Keratinocyte (primary cell): ENCODE measurements around the gene ULK2. TPM values are rescaled to one million over a fixed set of nuclear protein-coding genes. Genes with fewer than 3 reads are reported as not detected.

Source experiments
- DNase-seq: peaks from one replicate; pipeline ENCODE4 v3.0.0-alpha.2; 2011; ENCODE audit warnings: low read depth, missing footprints, low spot score
- FAIRE-seq: peaks from 2 replicates; lab custom pipeline; 2011; peaks lifted over from hg19 to GRCh38; lab: Jason Lieb, UNC
- H2AFZ ChIP-seq: 2 replicates; pipeline ENCODE4 v1.6.0; 2012; ENCODE audit warnings: low read length, control low read depth, inconsistent platforms; ENCODE audit not compliant: control insufficient read depth
- H3K27ac ChIP-seq: 2 replicates; pipeline ENCODE4 v1.5.1; 2011; ENCODE audit warnings: low read length; ENCODE audit not compliant: control insufficient read depth, insufficient read depth
- H3K27me3 ChIP-seq: 3 replicates; pipeline ENCODE4 v1.6.0; 2011; ENCODE audit warnings: low read length; ENCODE audit not compliant: control insufficient read depth, insufficient read depth; ENCODE audit errors: extremely low read depth
- H3K36me3 ChIP-seq, 2 experiments: 2 replicates in 1 of 2; 3 replicates in 1 of 2; pipeline ENCODE4 v1.5.1; 2011; ENCODE audit warnings: low read length in 2 of 2, mild to moderate bottlenecking in 1 of 2; ENCODE audit not compliant: control insufficient read depth in 2 of 2, insufficient read depth in 2 of 2; ENCODE audit errors: extremely low read depth in 1 of 2
- H3K4me1 ChIP-seq: 3 replicates; pipeline ENCODE4 v1.5.1; 2011; ENCODE audit warnings: low read length; ENCODE audit not compliant: control insufficient read depth, insufficient read depth; ENCODE audit errors: extremely low read depth
- H3K4me2 ChIP-seq: 3 replicates; pipeline ENCODE4 v1.6.0; 2011; ENCODE audit warnings: low read depth, low read length; ENCODE audit not compliant: control insufficient read depth, insufficient read depth; ENCODE audit errors: extremely low read depth
- H3K4me3 ChIP-seq, 3 experiments: fragments of 200-600 bp in 1 of 3; sonication (generic) in 1 of 3; 2 replicates in 2 of 3; 3 replicates in 1 of 3; pipeline ENCODE4 v1.5.1; 2011 to 2016; ENCODE audit warnings: low read length in 3 of 3, mild to moderate bottlenecking in 3 of 3, control low read depth in 2 of 3, inconsistent platforms in 1 of 3, low read depth in 1 of 3, mixed read lengths in 1 of 3, mixed run types in 1 of 3, moderate library complexity in 1 of 3; ENCODE audit not compliant: control insufficient read depth in 2 of 3, insufficient read depth in 2 of 3; ENCODE audit errors: extremely low read depth in 1 of 3
- H3K79me2 ChIP-seq: 2 replicates; pipeline ENCODE4 v1.6.0; 2012; ENCODE audit warnings: low read length; ENCODE audit not compliant: control insufficient read depth, insufficient read depth
- H3K9ac ChIP-seq: 3 replicates; pipeline ENCODE4 v1.6.0; 2011; ENCODE audit warnings: low read length; ENCODE audit not compliant: control insufficient read depth, insufficient read depth; ENCODE audit errors: extremely low read depth
- H3K9me1 ChIP-seq: 3 replicates; pipeline ENCODE4 v1.6.0; 2011; ENCODE audit warnings: low read length; ENCODE audit not compliant: control insufficient read depth, insufficient read depth; ENCODE audit errors: extremely low read depth
- H3K9me3 ChIP-seq: 2 replicates; pipeline ENCODE4 v1.5.1; 2012; ENCODE audit warnings: low read depth, low read length; ENCODE audit not compliant: control insufficient read depth
- H4K20me1 ChIP-seq: 3 replicates; pipeline ENCODE4 v1.6.0; 2011; ENCODE audit warnings: low read length; ENCODE audit not compliant: control insufficient read depth, insufficient read depth; ENCODE audit errors: extremely low read depth
- CTCF ChIP-seq, 3 experiments: IDR thresholded peaks in 1 of 3; conservative IDR thresholded peaks in 1 of 3; optimal IDR thresholded peaks in 1 of 3; 2 replicates in 2 of 3; 3 replicates in 1 of 3; pipeline versions ENCODE3 to v1.5.1; 2011; ENCODE audit warnings: low read length in 3 of 3, mild to moderate bottlenecking in 3 of 3, moderate library complexity in 2 of 3, control low read depth in 1 of 3, inconsistent platforms in 1 of 3; ENCODE audit not compliant: insufficient read depth in 2 of 3; ENCODE audit errors: extremely low read depth in 1 of 3
- EZH2 ChIP-seq: IDR thresholded peaks from one replicate; pipeline ENCODE4 v1.6.1; 2012; ENCODE audit warnings: inconsistent platforms, mild to moderate bottlenecking, low read length, moderate library complexity
- dilution Hi-C: fragments of 300-500 bp; cut with MboI; formaldehyde crosslinking; loops from one replicate; pipeline ENCODE4 v1.7.0; 2020; ENCODE audit warnings: low sequenced_read_pairs; ENCODE audit not compliant: extremely low pct_ligation_motif_present
- polyA plus RNA-seq, 5 experiments: library from polyadenylated mRNA; depleted of rRNA in 3 of 5; stranded (reverse) in 3 of 5; stranded (forward) in 1 of 5; unstranded in 1 of 5; fragments of >200 nt; gene quantifications; 1 replicate in 1 of 5; 2 replicates in 3 of 5; 3 replicates in 1 of 5; pipeline versions ENCODE4 v1.2.1 to v1.2.3, GENCODE V29; 2011 to 2012; ENCODE audit warnings: missing spikeins in 2 of 5, low read depth in 1 of 5, low replicate concordance in 1 of 5

The ULK2 gene
- polyA plus RNA-seq, 1 donor (not counting 4 experiments of a cell fraction or from before 2014, with no cell fraction given), result 22.1 TPM

GRCh38 chr17:19752216-19753050, 115.3 kb downstream of the ULK2 start:
- peaks cover 56% of the 10 kb centered on the region for H3K4me1 ChIP-seq
- peak overlapping the region in 1 of 3 experiments; percentile 21 for H3K4me3 ChIP-seq
- H3K27ac ChIP-seq, result peak overlapping the region; percentile 95

GRCh38 chr17:19750835-19751234, 116.9 kb downstream of the ULK2 start:
- Histone ChIP-seq H3K4me1 (peaks cover 58% of the 10 kb centered on the region), H3K27ac (peak overlapping the region; percentile 53), H3K79me2 (no peaks in the 10 kb centered on the region), H3K9me3 (no peaks in the 10 kb centered on the region), H3K9ac (peak overlapping the region; percentile 19), H2AFZ (peak overlapping the region; percentile 31), H4K20me1 (no peaks in the 10 kb centered on the region), H3K4me2 (peak overlapping the region; percentile 22), H3K36me3 (no peaks in the 10 kb centered on the region), H3K4me3 (no peak overlapping the region), H3K27me3 (no peaks in the 10 kb centered on the region), H3K9me1 (no peaks in the 10 kb centered on the region)
- dilution Hi-C loops, result no loop called here
- no peak for DNase-seq
- no peak for FAIRE-seq
- TF ChIP-seq EZH2 (no peak), CTCF (optimal IDR thresholded peaks at IDR 0.05 in 1 of 3, IDR thresholded peaks at IDR 0.05 in 1 of 3, conservative IDR thresholded peaks at IDR 0.05 in 1 of 3; ENCODE audit: extremely low read depth in 1 of 3, insufficient read depth in 2 of 3, low read length in 3 of 3) (peak in 1 of 3 experiments; percentile 26)

More at GRCh38 chr17:19752216-19753050, 115.3 kb downstream of the ULK2 start:
- H2AFZ ChIP-seq, result no peak overlapping the region
- dilution Hi-C loops, result no loop called here
- H3K4me2 ChIP-seq, result peak overlapping the region; percentile 72
- H3K79me2 ChIP-seq, result no peaks in the 10 kb centered on the region
- H3K27me3 ChIP-seq, result no peaks in the 10 kb centered on the region
- no peak for TF ChIP-seq EZH2
- TF ChIP-seq CTCF (optimal IDR thresholded peaks at IDR 0.05 in 1 of 3, IDR thresholded peaks at IDR 0.05 in 1 of 3, conservative IDR thresholded peaks at IDR 0.05 in 1 of 3; ENCODE audit: extremely low read depth in 1 of 3, insufficient read depth in 2 of 3, low read length in 3 of 3), result no peak
- H3K36me3 ChIP-seq, result no peaks in the 10 kb centered on the region
- peak; percentile 29 for FAIRE-seq
- H3K9me1 ChIP-seq, result no peaks in the 10 kb centered on the region
- H4K20me1 ChIP-seq, result no peaks in the 10 kb centered on the region
- no peak for DNase-seq
- no peaks in the 10 kb centered on the region for H3K9me3 ChIP-seq
- H3K9ac ChIP-seq, result peak overlapping the region; percentile 74
